Measurements from ENCODE around the gene AK1.

AK1 gene

GRCh38 chr9:127893392-127893791 is 15.9 kb upstream of the AK1 start:
- DNase-seq (ENCODE audit: low read depth), result no peak
- no peak overlapping the region for H3K4me3 ChIP-seq (ENCODE audit: low read depth, low read length)
- no peak for TF ChIP-seq CTCF (conservative IDR thresholded peaks at IDR 0.05; ENCODE audit: low read depth, low read length)

- no peak for DNase-seq (ENCODE audit: low read depth)
- H3K4me3 ChIP-seq (ENCODE audit: low read depth, low read length), result no peak overlapping the region
- no peak for TF ChIP-seq CTCF (conservative IDR thresholded peaks at IDR 0.05; ENCODE audit: low read depth, low read length)
These were observed 15.4 kb upstream of the AK1 start for GRCh38 chr9:127892831-127893230.

GRCh38 chr9:127890053-127890452 is 12.6 kb upstream of the AK1 start:
- H3K4me3 ChIP-seq (ENCODE audit: low read depth, low read length), result no peak overlapping the region
- no peak for DNase-seq (ENCODE audit: low read depth)
- TF ChIP-seq CTCF (conservative IDR thresholded peaks at IDR 0.05; ENCODE audit: low read depth, low read length), result no peak

- peak; percentile 61 for TF ChIP-seq CTCF (conservative IDR thresholded peaks at IDR 0.05; ENCODE audit: low read depth, low read length)
- no peak overlapping the region for H3K4me3 ChIP-seq (ENCODE audit: low read depth, low read length)
- peak; percentile 66 for DNase-seq (ENCODE audit: low read depth)
These were observed 10.3 kb upstream of the AK1 start for GRCh38 chr9:127887792-127888191.

- no peak overlapping the region for H3K4me3 ChIP-seq (ENCODE audit: low read depth, low read length)
- TF ChIP-seq CTCF (conservative IDR thresholded peaks at IDR 0.05; ENCODE audit: low read depth, low read length), result no peak
- DNase-seq (ENCODE audit: low read depth), result no peak
These were observed 9.0 kb upstream of the AK1 start for GRCh38 chr9:127886401-127886972.

GRCh38 chr9:127885508-127886281 is 8.2 kb upstream of the AK1 start:
- no peak for TF ChIP-seq CTCF (conservative IDR thresholded peaks at IDR 0.05; ENCODE audit: low read depth, low read length)
- no peak for DNase-seq (ENCODE audit: low read depth)
- no peak overlapping the region for H3K4me3 ChIP-seq (ENCODE audit: low read depth, low read length)
